ENCODE data around the gene MAT2A.
"Not testable (repeated sequence)": the region's sequence is repeated elsewhere in the genome, so short reads cannot be mapped to it uniquely, and the experiment has no call there.

The MAT2A gene

DNA sequence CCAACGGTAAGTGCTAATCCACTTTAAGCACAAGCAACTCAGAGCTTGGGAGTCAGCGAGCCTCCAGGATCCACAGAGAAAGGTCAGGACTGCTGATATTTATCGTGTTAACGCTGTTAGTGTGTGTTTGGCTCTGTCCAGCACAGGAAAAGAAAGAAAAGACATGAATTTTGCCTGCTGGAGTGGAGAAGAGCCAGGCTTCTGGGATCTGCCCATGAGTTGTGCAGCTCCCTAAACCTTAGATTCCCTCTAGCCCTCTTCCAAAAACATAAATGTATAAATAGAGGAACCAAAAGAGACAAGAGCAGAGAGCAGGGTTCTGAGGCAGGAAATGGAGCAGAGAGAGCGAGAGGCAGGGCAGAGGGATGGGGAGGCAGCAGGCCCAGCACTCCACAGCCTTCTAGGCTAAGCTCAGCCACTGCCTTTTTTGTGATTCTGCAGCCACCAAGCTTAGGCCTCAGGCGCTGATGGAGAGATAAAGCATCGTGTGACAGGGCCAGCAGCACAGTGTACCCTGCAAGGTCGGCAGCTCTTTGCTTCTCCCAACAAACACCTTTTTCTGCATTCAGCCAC is 14.5 kb upstream of the MAT2A start:
- peak; percentile 27 for DNase-seq

DNA sequence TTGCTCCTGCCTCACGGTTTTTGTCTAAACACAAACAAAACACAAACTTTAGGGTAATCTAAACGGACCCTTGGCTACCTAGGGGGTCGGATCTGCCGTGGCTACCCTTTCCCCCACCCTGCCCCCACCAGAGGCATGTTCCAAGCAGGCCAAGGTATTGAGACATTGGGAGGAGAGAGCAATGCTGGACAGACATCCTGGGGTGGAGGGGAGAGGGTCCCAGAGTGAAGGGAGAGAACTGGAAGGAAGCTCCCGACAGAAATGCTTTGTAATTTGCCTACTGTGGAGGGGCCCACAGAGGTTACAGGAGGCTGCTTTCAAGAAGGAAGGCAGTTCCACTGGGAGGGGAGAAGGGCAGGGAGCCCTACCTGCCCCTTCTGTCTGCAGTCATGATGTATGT is 13.9 kb upstream of the MAT2A start:
- no peak for DNase-seq

DNA sequence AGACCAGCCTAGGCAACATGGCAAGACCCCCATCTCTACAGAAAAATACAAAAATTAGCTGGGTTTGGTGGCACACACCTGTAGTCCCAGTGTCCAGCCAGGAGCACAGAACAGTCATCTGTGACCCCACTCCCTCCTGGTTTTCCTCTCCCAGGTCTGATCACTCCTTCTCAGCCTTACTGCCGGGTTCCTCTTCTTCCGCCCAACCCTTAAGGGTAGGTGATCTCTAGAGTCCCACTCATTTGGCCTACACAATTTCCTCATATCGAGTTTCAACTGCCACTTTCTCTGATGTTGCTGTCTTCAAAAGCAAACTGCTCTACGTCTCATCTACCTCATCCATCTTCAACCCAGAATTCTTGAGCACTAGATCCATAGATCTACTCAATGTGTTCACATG is 13.4 kb upstream of the MAT2A start:
- DNase-seq, result peak; percentile 41

DNA sequence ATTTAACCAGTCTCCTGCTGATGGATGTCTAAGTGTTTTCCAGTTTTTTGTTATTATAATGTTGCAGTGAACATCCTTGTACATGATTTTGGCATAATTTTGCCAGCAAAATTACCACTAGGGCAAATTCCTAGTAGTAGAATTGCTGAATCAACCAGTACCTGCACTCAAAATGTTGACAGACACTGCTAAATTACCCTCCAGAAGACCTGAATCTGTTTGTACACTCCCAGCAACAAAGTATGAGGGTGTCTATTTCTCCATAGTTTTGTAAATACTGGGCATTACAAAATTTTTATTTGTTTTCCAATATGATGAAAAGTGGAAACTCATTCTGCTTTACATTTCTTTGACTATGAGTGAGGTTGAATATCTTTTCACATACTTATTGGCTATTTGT is 11.2 kb upstream of the MAT2A start:
- no peak for DNase-seq

DNA sequence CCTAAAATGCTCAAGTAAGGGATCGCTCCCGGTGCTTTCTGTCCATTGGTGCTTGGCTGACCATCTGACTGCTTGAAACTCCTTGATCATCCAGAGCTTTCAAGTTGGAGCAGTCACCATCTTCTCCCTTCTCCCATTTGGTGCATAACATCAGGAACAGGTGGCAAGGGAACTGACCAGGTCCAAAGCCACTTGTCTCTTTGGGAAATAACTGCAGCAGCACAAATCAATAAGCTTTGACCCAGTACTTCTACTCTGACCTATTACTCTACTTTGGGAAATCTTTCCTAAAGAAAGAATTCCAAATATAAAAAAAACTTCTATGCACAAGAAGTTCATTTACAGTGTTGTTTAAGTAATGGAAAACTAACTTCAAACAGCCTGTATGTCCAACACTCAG is 10.6 kb upstream of the MAT2A start:
- DNase-seq, result no peak

DNA sequence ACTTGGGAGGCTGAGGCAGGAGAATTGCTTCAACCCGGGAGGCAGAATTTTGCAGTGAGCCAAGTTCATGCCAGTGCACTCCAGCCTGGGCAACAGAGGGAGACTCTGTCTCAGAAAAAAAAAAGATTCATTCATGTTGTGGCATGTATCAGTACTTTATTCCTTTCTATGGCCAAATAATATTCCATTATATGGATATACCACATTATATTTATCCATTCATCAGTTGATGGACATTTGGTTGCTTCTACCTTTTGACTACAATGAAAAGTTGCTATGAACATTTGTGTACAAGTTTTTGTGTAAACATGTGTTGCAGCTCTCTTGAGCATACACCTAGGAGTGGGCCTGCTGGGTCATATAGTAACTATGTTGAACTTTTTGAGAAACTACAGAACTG is 9.2 kb upstream of the MAT2A start:
- DNase-seq, result no peak

DNA sequence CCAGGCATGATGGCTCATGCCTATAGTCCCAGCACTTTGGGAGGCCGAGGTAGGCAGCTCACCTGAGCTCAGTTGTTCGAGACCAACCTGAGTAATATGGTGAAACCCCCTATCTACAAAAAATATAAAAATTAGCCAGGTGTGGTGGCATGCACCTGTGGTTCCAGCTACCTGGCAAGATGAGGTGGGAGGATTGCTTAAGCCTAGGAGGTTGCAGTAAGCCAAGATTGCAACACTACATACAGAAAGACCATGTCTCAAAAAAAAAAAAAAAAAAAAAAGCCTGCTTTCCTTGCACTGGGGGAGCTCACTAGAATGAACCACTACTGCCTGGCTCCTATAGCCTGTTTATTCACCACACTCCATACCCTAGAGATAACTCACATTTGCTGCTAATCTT is 7.4 kb upstream of the MAT2A start:
- DNase-seq, result no peak

DNA sequence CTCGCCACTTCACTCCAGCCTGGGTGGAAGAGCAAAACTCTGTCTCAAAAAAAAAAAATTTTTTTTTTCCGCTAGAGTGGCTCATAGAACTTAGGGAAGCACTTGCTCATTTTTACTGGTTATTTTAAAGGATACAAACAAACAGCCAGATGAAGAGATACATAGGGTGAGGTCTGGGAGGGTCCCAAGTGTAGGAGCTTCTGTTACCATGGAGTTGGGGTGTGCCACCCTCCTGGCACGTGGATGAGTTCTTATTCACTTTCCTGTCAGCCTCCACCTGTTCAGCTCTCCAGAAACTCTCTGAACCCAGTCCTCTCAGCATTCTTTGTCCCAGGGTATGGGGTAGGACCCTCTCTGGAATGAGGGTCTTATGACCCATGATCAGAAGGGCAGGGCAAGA is 4.9 kb upstream of the MAT2A start:
- DNase-seq, result no peak

DNA sequence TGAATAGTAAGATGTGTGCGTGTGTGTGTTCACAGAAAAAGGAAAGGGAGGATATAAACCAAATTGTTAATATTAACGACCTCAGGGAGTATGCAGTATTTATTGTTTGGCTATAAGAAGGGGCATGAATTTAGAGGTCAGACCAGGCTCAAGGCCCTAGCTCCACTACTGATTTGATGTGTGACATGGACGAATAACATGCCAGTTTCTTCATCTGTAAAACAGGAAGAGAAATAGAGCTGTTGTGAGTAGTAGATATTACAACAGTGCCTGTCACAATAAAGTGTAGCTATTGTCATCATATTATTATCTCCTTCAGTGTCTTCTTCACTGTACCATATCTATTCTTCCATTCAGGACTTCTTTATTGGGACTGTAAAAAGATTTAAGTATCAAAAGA is 4.1 kb upstream of the MAT2A start:
- peak; percentile 83 for DNase-seq

DNA sequence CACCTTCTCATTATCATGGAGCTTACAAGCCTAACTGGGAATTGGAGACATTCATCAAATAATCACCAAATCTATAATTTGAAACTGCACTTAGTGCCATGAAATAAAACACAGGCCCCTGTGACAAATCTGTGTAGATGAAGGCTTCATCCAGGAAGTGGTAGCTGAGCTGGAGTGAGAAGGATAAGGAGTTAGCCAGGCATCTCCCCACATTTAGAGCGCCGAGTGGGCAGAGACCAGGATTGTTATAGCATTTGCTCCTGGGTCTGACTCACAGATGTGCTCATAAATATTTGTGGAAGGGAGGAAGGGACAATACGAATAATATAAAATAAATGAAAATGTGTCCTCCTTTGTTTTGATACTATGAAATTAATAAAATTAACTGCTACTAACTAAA is 2.5 kb upstream of the MAT2A start:
- DNase-seq, result no peak

DNA sequence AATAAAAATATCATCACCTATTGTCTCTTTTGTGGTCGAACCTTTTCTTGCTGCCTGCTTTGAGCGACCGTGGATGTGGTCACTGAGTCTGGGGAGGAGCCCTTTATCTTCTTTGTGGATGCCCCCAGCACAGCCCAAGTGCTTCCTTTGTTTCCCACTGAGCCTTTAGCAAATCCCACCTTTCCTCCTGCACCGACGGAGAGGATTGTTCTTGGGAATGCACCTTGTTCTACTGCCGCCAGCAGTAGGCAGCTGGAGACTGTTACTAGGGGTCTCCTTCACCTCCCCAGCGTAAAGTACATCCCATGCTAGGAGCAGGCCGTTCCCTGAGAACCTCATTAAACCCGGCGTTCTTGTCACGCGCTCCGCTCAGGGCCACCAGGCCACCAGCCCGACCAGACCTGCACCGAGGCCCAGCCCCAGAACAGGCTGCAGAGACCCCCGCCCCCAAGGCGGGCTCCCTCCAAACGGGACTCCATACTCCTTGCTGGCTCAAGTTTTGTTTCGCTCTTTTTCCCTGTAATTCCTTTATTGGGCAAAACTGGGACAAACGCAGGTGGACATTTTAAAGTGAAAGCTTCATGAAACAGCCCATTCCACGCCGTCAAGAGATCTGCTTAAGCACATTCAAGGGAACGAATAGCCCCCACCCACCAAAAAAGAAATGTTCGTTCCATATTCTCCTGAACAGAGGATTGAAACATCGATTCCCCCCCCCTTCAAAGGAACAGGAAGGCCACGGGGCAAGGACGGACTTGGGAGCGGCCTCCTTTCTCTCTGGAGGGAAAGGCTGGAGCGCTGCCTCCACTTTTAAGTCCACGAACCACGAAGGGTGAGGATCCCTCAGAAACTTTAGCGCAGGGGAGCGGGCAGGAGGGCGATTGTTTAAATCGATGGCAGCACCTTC is 1.1 kb upstream of the MAT2A start:
- peak; percentile 32 for DNase-seq

DNA sequence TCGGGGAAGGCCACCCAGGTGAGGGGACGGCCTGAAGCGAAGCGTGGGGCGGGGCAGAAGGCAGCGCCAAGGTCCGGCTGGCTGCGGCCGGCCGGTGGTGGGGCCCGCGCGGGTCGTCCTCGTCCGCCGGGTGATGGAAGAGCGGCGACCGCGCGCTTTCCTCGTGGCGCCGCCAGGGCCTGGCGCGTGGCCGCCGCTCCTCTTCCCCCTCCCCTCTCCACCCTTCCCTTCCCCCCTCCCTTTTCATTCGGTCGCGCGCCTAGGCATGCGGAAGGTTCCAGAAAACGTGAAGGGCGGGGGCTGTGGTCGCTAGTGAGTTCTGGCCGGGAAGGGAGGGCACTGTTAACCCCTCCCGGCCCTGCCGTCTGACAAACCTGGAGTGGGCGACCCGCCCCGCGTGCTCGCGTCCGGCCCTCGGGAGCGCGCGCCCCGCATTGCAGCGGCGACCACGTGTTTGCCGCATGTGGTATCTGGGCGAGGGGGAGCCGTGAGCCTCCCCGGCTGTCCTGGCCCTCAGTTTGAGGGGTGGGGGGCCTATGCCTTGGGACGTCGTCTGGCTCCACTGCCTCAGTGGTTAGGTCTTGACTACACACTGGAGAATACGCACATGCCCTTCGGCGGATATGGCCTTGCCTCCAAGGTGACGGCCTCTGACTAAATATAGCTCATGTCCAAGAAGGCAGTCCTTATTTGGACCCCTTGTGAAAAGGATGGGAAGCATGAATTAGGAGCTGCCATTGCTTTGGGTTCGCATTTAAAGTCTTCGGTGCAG is 579 bp downstream of the MAT2A start:
- peak; percentile 62 for DNase-seq

DNA sequence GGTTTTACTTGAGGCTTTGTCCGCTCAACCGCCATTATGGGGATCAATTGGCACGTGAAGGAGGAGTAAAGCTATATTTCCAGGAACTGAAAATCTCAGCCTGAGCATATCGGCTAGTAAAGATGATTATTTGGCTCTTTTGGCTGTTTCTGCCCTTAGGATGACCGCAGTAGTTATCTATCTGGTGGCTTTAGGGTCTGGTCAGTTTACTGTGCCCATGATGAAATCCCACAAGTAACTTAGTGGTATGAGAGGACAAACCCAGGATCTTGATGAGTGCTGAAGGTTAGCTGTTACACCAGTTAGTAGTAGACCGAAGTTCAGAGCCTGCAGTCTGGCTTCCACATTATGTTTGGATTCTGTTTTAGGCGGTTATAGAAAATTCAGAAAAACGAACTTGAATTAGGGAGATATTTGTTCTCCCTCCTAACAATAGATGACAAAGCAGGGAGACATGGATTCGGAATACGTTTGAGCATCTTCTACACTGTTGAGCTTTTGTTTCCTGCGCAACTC is 1.2 kb downstream of the MAT2A start:
- no peak for DNase-seq

DNA sequence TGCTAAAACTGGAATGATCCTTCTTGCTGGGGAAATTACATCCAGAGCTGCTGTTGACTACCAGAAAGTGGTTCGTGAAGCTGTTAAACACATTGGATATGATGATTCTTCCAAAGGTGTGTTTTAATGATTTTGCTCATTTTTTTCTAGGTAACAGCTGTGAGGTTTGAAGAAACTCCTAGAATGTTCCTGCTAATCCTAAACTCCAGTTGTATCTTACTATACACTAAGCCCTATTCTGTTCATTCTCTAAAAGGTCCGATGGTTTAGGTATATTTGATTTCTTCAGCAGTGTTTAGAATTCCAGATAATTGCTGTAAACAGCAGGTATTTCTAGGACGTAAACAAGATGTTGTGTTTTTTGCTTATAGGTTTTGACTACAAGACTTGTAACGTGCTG is 2.3 kb downstream of the MAT2A start:
- no peak for DNase-seq

DNA sequence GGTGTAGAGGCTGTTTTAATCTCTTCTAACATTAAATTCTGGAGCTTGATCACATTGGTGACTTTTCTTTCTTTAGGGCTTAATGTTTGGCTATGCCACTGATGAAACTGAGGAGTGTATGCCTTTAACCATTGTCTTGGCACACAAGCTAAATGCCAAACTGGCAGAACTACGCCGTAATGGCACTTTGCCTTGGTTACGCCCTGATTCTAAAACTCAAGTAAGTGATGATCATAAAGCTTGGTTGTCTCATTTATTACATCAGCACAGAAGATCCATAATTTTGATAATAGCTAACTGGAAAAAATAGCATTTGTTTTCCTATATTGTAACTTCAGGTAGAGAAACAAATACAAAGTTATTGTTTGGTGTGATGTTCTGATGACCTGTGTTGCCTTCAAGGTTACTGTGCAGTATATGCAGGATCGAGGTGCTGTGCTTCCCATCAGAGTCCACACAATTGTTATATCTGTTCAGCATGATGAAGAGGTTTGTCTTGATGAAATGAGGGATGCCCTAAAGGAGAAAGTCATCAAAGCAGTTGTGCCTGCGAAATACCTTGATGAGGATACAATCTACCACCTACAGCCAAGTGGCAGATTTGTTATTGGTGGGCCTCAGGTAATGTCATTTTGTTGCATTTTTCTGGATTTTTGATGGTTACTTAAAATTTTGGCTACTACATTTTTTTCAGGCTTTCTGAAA is 2.9 kb downstream of the MAT2A start:
- no peak for DNase-seq

DNA sequence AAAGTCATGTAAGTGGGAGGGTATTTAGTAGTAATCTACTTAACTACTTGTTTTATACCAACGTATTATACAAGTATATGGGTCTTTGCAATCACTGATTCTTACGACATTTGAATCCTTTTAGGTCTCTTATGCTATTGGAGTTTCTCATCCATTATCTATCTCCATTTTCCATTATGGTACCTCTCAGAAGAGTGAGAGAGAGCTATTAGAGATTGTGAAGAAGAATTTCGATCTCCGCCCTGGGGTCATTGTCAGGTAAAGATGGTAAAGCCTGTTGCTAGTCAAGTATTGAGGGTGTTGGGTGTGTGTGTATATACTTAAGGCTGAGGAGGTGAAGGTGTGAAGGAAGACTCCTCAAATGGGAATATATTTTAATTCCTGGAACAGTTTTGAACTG is 3.8 kb downstream of the MAT2A start:
- no peak for DNase-seq

DNA sequence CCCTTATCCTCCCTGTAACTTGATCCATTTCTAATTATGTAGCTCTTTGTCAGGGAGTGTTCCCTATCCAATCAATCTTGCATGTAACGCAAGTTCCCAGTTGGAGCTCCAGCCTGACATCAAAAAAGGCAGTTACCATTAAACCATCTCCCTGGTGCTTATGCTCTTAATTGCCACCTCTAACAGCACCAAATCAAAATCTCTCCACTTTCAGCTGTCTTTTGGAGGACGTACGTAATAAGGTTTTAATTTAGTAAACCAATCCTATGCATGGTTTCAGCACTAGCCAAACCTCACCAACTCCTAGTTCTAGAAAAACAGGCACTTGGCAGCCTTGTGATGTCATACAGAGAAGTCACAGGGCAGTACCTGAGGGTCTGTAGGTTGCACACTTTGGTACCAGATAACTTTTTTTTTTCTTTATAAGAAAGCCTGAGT is 5.3 kb downstream of the MAT2A start:
- not testable (repeated sequence) for DNase-seq

DNA sequence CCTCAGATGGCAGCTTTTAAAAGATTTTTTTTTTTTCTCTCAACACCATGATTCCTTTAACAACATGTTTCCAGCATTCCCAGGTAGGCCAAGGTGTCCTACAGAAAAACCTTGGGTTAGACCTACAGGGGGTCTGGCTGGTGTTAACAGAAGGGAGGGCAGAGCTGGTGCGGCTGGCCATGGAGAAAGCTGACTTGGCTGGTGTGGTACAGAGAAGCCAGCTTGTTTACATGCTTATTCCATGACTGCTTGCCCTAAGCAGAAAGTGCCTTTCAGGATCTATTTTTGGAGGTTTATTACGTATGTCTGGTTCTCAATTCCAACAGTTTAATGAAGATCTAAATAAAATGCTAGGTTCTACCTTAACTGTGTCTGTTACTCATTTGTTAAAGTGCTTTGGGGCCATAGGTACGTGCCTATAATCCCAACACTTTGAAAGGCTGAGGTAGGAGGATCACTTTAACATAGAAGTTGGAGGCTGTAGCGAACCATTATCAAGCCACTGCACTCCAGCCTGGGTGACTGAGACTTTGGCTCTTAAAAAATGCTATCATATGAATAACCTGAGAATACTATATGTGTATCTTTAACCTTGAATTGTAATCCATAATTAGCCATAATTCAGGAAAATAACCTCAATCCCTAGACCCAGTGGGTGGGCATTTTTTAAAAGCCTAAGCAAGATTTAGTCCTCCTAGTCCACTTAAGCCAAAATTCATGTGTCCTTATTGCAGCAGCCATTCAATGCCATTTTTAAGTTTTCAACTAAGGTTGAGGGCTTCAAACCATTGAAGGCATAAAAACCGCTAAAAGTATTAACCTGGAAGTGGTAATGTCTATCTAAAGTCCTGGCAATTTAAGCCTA is 6.2 kb downstream of the MAT2A start:
- DNase-seq, result not testable (repeated sequence)

DNA sequence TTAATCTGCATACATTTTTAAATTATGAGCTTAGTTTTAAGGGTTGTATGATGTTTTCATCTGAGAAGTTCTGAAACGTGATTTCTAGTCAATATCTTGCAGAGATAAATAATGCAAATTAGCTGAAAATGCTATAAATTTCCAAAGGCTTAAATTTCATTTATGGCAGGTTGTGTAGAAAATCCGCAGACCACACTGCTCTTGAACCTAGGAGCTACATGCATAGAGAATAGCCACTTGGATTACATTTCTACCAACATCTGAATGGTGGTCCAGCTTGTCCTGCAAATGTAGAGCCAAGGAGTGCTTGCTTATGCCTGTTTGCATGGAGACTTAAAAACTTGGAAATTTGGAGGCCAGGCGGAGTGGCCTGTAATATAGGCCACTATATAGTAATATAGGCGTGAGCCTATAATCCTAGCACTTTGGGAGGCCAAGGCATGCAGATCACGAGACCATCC is 6.8 kb downstream of the MAT2A start:
- DNase-seq, result no peak

DNA sequence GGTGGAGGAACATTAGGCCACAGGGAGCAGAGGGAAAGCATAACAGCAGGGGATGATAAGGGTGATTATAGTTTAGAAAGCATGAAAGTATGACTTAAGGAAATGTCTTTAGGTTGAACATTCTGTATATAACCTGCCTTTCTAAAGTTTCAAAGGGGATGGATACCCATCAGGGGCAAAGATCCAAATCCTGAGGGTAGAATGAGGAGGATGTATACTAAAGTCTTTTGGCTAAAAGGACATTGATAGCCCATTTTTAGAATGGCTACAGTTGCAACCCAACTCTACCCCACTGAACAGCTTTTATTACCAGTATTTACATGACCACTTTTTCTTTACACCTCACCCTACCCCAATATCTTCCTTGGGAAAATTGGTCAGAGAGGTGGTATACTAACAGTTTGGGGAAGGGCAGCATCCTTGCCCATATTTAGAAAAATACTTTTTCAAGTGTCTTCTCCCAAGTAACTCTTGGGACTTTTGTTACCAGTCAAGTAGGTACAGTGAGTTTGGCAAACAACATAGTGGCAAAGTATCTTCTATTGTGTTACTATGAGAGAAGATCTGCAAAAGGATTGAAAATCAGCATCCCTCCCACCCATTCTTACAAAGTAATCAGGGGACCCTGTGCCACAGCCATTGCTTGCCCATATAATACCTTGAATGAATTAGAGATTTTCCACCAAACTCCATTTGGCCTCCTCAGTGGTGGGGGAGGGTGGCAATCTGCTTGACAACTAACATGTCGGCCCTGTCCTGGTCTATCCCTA is 8.3 kb downstream of the MAT2A start:
- no peak for DNase-seq

All from inflammatory macrophage treated with lipopolysaccharide for 4 hours (primary cell).